Colonic mucosa (tissue), 4 donors: ENCODE data around the gene DOK5. TPM values are rescaled to one million over a fixed set of nuclear protein-coding genes. Genes with fewer than 3 reads are reported as not detected.

Experiments used
- DNase-seq: peaks from one replicate; pipeline ENCODE4 v3.0.0-alpha.2; 2020
- H3K27ac ChIP-seq: fragments of 200-600 bp; one replicate; pipeline ENCODE4 v1.8.0; 2021
- H3K27me3 ChIP-seq: fragments of 200-600 bp; one replicate; pipeline ENCODE4 v1.8.0; 2021
- H3K36me3 ChIP-seq: fragments of 200-600 bp; one replicate; pipeline ENCODE4 v1.8.0; 2021
- H3K4me1 ChIP-seq: fragments of 200-600 bp; one replicate; pipeline ENCODE4 v1.8.0; 2021; ENCODE audit warnings: mild to moderate bottlenecking
- H3K4me3 ChIP-seq: fragments of 200-600 bp; one replicate; pipeline ENCODE4 v1.8.0; 2021
- H3K9ac ChIP-seq, 2 donors: one replicate each; pipeline ENCODE4 v1.7.0; 2013; ENCODE audit warnings: control low read depth in 2 of 2, low read depth in 2 of 2, low read length in 2 of 2
- H3K9me3 ChIP-seq: fragments of 200-600 bp; one replicate; pipeline ENCODE4 v1.8.0; 2021
- intact Hi-C: fragments of 100-400 bp; cut with DNase I; formaldehyde crosslinking; loops from one replicate; pipeline ENCODE4 v1.14.1; 2022
- total RNA-seq, 2 donors: library from RNA; stranded (reverse); fragmentation: NEBNext Ultra II Directional in 1 of 2; extraction: Animal tissue kit (Norgen Biotek cat#: 25700) in 1 of 2; gene quantifications; one replicate each; pipeline ENCODE4 v1.2.1, GENCODE V29; 2021
- TF ChIP-seq, protein P1 (sequence below): fragments of 200-600 bp; IDR thresholded peaks from one replicate; pipeline ENCODE4 v1.8.0; 2022; ENCODE audit warnings: antibody characterized with exemption, mild to moderate bottlenecking
- donor health status: healthy.
- donor health status: DM: no; HTN: no; CAD: no.
- donor health status: DM: no; HTN: no; CAD: no.

Gene DOK5
- total RNA-seq, 2 donors from 2014 or later: 0.80 TPM; not detected in 1

DNA sequence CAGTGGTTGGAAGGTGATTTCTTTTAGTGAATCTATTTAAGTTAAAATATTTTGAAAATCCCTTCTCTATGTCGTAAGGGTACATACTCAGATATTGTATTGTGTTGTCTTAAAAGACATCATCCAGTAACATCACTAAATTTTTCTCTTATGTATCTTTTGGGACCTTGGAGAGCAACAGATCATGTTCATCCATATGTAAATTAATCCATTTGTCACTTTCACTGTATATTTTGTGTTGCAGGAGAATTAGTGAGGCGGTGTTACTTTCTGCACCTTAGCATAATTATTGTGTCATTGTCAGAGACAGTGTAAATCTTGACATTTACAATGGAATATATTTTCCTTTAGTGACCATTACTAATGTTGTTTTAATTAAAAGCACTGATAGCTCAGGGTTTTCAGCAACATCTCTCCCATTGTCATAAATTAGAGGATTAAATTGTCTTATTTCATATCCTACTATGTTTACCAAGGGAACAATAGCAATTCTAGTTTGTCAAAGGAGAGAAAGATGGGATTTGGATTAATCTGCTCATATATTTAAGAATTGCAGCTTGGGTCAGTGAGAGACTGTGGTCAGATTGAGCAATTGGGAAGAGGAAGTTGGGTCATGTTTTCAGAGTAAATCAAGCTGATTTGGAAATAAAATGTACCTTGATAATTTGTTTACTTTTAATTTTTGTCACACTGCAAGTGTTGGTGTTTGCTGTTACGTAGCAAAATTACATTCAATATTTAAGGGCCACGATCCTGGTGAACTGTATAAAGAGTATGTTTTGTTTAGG is 22.7 kb downstream of the DOK5 start:
- no peaks in the 10 kb centered on the region for H3K9me3 ChIP-seq
- intact Hi-C loops: no loop called here
- no peak overlapping the region for H3K9ac ChIP-seq
- H3K27me3 ChIP-seq: no peaks in the 10 kb centered on the region
- TF ChIP-seq, protein P1, sequence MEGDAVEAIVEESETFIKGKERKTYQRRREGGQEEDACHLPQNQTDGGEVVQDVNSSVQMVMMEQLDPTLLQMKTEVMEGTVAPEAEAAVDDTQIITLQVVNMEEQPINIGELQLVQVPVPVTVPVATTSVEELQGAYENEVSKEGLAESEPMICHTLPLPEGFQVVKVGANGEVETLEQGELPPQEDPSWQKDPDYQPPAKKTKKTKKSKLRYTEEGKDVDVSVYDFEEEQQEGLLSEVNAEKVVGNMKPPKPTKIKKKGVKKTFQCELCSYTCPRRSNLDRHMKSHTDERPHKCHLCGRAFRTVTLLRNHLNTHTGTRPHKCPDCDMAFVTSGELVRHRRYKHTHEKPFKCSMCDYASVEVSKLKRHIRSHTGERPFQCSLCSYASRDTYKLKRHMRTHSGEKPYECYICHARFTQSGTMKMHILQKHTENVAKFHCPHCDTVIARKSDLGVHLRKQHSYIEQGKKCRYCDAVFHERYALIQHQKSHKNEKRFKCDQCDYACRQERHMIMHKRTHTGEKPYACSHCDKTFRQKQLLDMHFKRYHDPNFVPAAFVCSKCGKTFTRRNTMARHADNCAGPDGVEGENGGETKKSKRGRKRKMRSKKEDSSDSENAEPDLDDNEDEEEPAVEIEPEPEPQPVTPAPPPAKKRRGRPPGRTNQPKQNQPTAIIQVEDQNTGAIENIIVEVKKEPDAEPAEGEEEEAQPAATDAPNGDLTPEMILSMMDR: no peak
- H3K36me3 ChIP-seq: no peaks in the 10 kb centered on the region
- no peaks in the 10 kb centered on the region for H3K4me1 ChIP-seq
- DNase-seq: no peak
- no peak overlapping the region for H3K27ac ChIP-seq
- H3K4me3 ChIP-seq: no peak overlapping the region

DNA sequence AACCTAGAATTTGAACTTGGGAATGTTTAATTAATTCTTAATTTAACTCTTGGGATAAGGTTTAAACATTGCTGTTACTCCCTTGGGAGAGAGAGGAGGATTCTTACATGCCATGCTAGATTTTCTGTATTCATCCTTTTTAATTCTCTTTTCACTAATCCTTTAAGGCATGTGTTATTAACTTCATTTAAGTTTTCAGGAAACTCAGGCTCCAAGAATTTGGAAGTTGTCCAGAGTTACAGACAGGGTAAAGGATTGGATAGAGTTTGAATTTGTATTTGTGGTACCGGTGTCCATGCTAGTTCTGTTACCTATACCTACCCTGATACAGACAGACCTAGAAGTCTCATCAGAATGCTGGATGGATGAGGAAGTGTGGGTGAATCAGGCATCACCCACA is 23.7 kb downstream of the DOK5 start:
- Histone ChIP-seq H3K27me3 (no peaks in the 10 kb centered on the region), H3K9me3 (no peaks in the 10 kb centered on the region), H3K4me3 (no peak overlapping the region), H3K4me1 (no peaks in the 10 kb centered on the region), H3K36me3 (no peaks in the 10 kb centered on the region), H3K27ac (no peak overlapping the region), H3K9ac (no peak overlapping the region)
- DNase-seq: no peak
- intact Hi-C loops: no loop called here
- TF ChIP-seq, protein P1: no peak

DNA sequence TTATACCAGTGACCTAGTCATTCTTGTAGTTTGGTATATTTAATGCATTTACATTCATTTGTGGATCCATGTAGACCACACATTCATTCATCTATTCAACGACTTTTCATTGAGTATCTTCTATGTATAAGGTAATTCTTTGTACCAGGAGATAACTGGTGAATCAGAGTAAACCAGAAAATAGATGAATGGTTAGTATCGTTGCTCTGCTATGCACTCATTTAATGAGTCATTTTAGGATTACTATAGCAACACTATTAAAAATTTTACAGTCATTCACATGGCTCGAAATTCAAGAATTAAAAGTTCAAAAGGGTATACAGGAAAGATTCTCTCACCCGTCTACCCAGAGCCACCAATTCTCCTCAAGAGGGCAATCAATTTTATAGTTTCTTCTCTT is 26.8 kb downstream of the DOK5 start:
- Histone ChIP-seq H3K27ac (no peak overlapping the region), H3K9me3 (no peaks in the 10 kb centered on the region), H3K36me3 (no peaks in the 10 kb centered on the region), H3K4me1 (no peaks in the 10 kb centered on the region), H3K4me3 (no peak overlapping the region), H3K9ac (no peak overlapping the region), H3K27me3 (no peaks in the 10 kb centered on the region)
- TF ChIP-seq, protein P1: no peak
- no peak for DNase-seq
- intact Hi-C loops: no loop called here

DNA sequence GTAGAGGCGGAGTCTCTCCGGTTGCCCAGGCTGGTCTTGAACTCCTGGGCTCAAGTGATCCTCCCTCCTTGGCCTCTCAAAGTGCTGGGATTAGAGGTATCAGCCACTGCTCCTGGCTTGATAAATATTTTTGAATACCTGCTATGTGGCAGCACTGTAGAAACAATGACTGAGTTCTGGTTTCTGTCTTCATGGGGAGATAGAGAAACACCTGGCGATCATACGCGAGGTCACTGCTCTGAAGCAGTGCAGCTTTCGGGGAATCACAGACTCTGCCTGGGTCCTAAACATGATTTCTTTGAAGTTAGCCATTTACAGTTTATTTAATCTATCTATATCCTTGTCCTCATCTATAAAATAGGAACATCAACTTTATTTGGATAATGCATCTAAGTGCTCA is 31.2 kb downstream of the DOK5 start:
- H3K4me1 ChIP-seq: no peaks in the 10 kb centered on the region
- H3K4me3 ChIP-seq: no peak overlapping the region
- H3K27ac ChIP-seq: no peak overlapping the region
- no peaks in the 10 kb centered on the region for H3K9me3 ChIP-seq
- DNase-seq: no peak
- no peaks in the 10 kb centered on the region for H3K36me3 ChIP-seq
- TF ChIP-seq, protein P1: no peak
- no peak overlapping the region for H3K9ac ChIP-seq
- H3K27me3 ChIP-seq: no peaks in the 10 kb centered on the region
- intact Hi-C loops: no loop called here

DNA sequence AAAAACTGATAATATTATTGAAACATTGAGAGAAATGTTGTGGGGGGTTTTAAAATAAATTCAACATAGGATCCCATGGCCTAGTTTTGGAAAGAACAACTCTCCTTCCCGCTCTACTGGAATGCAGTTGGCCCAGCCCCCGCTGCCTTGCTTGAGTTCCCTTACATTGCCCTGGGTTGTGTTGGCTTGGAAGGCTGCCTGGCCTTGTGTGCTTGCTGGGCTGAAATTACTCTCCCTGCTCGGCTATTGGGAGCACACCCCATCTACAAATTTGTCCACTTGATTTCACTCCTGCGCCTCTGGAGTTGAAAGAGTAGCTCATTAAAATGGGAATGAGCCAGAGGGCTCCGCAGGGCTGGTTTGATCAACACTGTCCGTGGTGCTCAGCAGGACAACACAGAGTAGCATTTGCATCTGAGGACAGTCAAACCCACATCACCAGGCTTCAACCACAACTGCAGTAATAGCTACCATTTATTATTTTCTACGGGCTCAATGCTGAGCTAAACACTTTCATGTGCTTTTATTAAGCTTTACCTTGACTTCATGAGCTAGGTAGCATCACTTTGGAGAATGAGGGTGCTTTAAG is 35.2 kb downstream of the DOK5 start:
- intact Hi-C loops: no loop called here

More for the DNA sequence above, 35.2 kb downstream of the DOK5 start:
- Histone ChIP-seq H3K27ac (no peak overlapping the region), H3K36me3 (no peaks in the 10 kb centered on the region), H3K4me1 (no peaks in the 10 kb centered on the region), H3K27me3 (no peaks in the 10 kb centered on the region), H3K9me3 (no peaks in the 10 kb centered on the region), H3K4me3 (no peak overlapping the region), H3K9ac (no peak overlapping the region)
- DNase-seq: no peak
- TF ChIP-seq, protein P1: no peak
